Measurements from ENCODE around the gene USF1. TPM values are rescaled to one million over a fixed set of nuclear protein-coding genes. Genes with fewer than 3 reads are reported as not detected.
"Not testable (repeated sequence)": the region's sequence is repeated elsewhere in the genome, so short reads cannot be mapped to it uniquely, and the experiment has no call there.

Gene USF1
- total and polyA plus RNA-seq, 9 of the 15 experiments (the other 6 are each of a cell fraction or from before 2014, with no cell fraction given): 7.4 to 60.2 (median 54.2) TPM

DNA sequence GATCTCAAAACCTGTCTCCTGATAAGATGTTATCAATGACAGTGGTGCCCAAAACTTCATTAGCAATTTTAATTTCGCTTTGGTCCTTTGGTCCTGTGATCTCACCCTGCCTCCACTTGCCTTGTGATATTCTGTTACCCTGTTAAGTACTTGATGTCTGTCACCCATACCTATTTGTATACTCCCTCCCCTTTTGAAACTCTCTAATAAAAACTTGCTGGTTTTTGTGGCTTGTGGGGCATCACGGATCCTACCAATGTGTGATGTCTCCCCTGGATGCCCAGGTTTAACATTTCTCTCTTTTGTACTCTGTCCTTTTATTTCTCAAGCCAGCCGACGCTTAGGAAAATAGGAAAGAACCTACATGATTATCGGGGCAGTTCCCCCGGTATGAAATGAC, 18.2 kb upstream of the USF1 start:
- BruUV-seq (replicated peaks): not testable (repeated sequence)

DNA sequence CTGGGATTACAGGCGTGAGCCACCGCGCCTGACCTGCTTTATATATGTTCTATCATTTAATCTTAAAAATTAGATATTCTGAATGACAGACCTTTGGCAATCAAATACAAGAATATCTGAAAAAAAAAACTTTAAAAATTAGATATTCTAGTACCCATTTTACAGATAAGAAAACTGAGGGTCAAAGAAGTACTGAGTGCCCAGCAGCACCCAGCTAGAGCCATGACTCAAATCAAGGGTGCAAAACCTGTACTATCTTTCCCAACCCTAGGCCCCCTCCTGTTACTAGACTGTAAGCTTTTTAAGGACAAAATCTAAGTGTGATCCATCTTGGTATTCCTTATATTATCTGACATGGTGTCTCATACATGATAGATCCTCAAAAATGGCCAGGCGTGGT, 15.6 kb upstream of the USF1 start:
- Histone ChIP-seq H2AFZ (ENCODE audit: low read depth, low read length) (no peak overlapping the region), H3K27me3 (ENCODE audit: control insufficient read depth in 2 of 2, insufficient read depth in 2 of 2, low read length in 2 of 2) (no peaks in the 10 kb centered on the region; a peak in 1 of 5 replicates), H3K4me1 (replicated peaks in 1 of 2; ENCODE audit: control insufficient read depth in 2 of 2, insufficient read depth in 2 of 2, low read length in 2 of 2) (peaks cover 0 to 3% of the 10 kb centered on the region in 2 experiments; a peak in 2 of 5 replicates), H3K9me3 (replicated peaks; ENCODE audit: control insufficient read depth, insufficient read depth, low read depth, low read length) (no peaks in the 10 kb centered on the region), H3K79me2 (ENCODE audit: control insufficient read depth, insufficient read depth, low read length) (no peaks in the 10 kb centered on the region), H3K9ac (ENCODE audit: insufficient read depth in 1 of 2, low read depth in 2 of 2, low read length in 2 of 2) (no peak overlapping the region), H3K4me2 (ENCODE audit: insufficient read depth, low read length) (no peak overlapping the region), H4K20me1 (replicated peaks; ENCODE audit: control insufficient read depth, insufficient read depth, low read length) (no peaks in the 10 kb centered on the region), H3K36me3 (ENCODE audit: control insufficient read depth, insufficient read depth, low read length) (no peaks in the 10 kb centered on the region), H3K9me1 (ENCODE audit: control insufficient read depth, insufficient read depth, low read length) (no peaks in the 10 kb centered on the region), H3K4me3 (no peak overlapping the region), H3K27ac (ENCODE audit: extremely low read depth, low read depth, low read length) (no peak overlapping the region)
- no TSS peak for BruUV-seq (replicated peaks)
- FAIRE-seq (no peak), DNase-seq (ENCODE audit: extremely low read depth in 1 of 4, low spot score in 3 of 4) (no peak), ATAC-seq (no peak)
- in situ Hi-C loops (cut with MboI): no loop called here
- POLR2A ChIA-PET: interaction anchor here (0.6 to 0.9 kb wide), 3 partner anchors 10 to 69 kb away, joined by 3 to 4 read pairs (median 3); no protein-coding TSS in a partner anchor
- CTCF ChIA-PET (ENCODE audit: low intra/inter-chr PET ratio): no interaction called here
- WGBS (ENCODE audit: insufficient coverage, low coverage, missing lambda C conversion rate): 62% methylated on average over 4 of the region's 4 CpGs
- intact Hi-C loops (cut with micrococcal nuclease): no loop called here
- TF ChIP-seq, protein P1, sequence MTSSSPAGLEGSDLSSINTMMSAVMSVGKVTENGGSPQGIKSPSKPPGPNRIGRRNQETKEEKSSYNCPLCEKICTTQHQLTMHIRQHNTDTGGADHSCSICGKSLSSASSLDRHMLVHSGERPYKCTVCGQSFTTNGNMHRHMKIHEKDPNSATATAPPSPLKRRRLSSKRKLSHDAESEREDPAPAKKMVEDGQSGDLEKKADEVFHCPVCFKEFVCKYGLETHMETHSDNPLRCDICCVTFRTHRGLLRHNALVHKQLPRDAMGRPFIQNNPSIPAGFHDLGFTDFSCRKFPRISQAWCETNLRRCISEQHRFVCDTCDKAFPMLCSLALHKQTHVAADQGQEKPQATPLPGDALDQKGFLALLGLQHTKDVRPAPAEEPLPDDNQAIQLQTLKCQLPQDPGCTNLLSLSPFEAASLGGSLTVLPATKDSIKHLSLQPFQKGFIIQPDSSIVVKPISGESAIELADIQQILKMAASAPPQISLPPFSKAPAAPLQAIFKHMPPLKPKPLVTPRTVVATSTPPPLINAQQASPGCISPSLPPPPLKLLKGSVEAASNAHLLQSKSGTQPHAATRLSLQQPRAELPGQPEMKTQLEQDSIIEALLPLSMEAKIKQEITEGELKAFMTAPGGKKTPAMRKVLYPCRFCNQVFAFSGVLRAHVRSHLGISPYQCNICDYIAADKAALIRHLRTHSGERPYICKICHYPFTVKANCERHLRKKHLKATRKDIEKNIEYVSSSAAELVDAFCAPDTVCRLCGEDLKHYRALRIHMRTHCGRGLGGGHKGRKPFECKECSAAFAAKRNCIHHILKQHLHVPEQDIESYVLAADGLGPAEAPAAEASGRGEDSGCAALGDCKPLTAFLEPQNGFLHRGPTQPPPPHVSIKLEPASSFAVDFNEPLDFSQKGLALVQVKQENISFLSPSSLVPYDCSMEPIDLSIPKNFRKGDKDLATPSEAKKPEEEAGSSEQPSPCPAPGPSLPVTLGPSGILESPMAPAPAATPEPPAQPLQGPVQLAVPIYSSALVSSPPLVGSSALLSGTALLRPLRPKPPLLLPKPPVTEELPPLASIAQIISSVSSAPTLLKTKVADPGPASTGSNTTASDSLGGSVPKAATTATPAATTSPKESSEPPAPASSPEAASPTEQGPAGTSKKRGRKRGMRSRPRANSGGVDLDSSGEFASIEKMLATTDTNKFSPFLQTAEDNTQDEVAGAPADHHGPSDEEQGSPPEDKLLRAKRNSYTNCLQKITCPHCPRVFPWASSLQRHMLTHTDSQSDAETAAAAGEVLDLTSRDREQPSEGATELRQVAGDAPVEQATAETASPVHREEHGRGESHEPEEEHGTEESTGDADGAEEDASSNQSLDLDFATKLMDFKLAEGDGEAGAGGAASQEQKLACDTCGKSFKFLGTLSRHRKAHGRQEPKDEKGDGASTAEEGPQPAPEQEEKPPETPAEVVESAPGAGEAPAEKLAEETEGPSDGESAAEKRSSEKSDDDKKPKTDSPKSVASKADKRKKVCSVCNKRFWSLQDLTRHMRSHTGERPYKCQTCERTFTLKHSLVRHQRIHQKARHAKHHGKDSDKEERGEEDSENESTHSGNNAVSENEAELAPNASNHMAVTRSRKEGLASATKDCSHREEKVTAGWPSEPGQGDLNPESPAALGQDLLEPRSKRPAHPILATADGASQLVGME (CRISPR knock-in tag; IDR thresholded peaks at IDR 0.05): no peak
- TF ChIP-seq HEY1 (CRISPR knock-in tag; IDR thresholded peaks at IDR 0.05; ENCODE audit: borderline replicate concordance) (no peak), STAG1 (CRISPR knock-in tag; IDR thresholded peaks at IDR 0.05; ENCODE audit: borderline replicate concordance) (no peak)
- TF ChIP-seq, protein P2, sequence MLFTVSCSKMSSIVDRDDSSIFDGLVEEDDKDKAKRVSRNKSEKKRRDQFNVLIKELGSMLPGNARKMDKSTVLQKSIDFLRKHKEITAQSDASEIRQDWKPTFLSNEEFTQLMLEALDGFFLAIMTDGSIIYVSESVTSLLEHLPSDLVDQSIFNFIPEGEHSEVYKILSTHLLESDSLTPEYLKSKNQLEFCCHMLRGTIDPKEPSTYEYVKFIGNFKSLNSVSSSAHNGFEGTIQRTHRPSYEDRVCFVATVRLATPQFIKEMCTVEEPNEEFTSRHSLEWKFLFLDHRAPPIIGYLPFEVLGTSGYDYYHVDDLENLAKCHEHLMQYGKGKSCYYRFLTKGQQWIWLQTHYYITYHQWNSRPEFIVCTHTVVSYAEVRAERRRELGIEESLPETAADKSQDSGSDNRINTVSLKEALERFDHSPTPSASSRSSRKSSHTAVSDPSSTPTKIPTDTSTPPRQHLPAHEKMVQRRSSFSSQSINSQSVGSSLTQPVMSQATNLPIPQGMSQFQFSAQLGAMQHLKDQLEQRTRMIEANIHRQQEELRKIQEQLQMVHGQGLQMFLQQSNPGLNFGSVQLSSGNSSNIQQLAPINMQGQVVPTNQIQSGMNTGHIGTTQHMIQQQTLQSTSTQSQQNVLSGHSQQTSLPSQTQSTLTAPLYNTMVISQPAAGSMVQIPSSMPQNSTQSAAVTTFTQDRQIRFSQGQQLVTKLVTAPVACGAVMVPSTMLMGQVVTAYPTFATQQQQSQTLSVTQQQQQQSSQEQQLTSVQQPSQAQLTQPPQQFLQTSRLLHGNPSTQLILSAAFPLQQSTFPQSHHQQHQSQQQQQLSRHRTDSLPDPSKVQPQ (CRISPR knock-in tag; IDR thresholded peaks at IDR 0.05; ENCODE audit: borderline replicate concordance): no peak

More for the DNA sequence above, 18.2 kb upstream of the USF1 start:
- H3K79me2 ChIP-seq (ENCODE audit: control insufficient read depth, insufficient read depth, low read length); H3K4me3 ChIP-seq; H3K27me3 ChIP-seq (ENCODE audit: control insufficient read depth in 2 of 2, insufficient read depth in 2 of 2, low read length in 2 of 2); DNase-seq (ENCODE audit: extremely low read depth in 1 of 4, low spot score in 3 of 4); FAIRE-seq; H2AFZ ChIP-seq (ENCODE audit: low read depth, low read length); H3K9me3 ChIP-seq (replicated peaks; ENCODE audit: control insufficient read depth, insufficient read depth, low read depth, low read length); H4K20me1 ChIP-seq (replicated peaks; ENCODE audit: control insufficient read depth, insufficient read depth, low read length); H3K27ac ChIP-seq (ENCODE audit: extremely low read depth, low read depth, low read length); H3K9ac ChIP-seq (ENCODE audit: insufficient read depth in 1 of 2, low read depth in 2 of 2, low read length in 2 of 2); H3K4me2 ChIP-seq (ENCODE audit: insufficient read depth, low read length); CTCF ChIA-PET (ENCODE audit: low intra/inter-chr PET ratio); H3K9me1 ChIP-seq (ENCODE audit: control insufficient read depth, insufficient read depth, low read length); ATAC-seq; H3K36me3 ChIP-seq (ENCODE audit: control insufficient read depth, insufficient read depth, low read length); intact Hi-C loops (cut with micrococcal nuclease); in situ Hi-C loops (cut with MboI): not testable (repeated sequence)
- WGBS (ENCODE audit: insufficient coverage, low coverage, missing lambda C conversion rate): 4% methylated on average over 6 of the region's 6 CpGs
- POLR2A ChIA-PET: interaction anchor here (2.2 kb wide), 1 partner anchor 18 kb away, joined by 11 read pairs; the partner anchor contains the start of gene USF1
- H3K4me1 ChIP-seq (replicated peaks in 1 of 2; ENCODE audit: control insufficient read depth in 2 of 2, insufficient read depth in 2 of 2, low read length in 2 of 2): peaks cover 0 to 18% of the 10 kb centered on the region in 2 experiments
